AG04450 (cell line): ENCODE results near the gene SLC35F1. TPM values are rescaled to one million over a fixed set of nuclear protein-coding genes. Genes with fewer than 3 reads are reported as not detected.

Source experiments
- CTCF ChIA-PET: fragments of 300-600, 350-600 bp; formaldehyde crosslinking; extraction: SDS; loops from one replicate; lab custom pipeline; 2022; ENCODE audit warnings: antibody characterized with exemption, inconsistent platforms; lab: Charles Lee
- POLR2A ChIA-PET: fragments of 350-600 bp; formaldehyde crosslinking; extraction: SDS; loops from one replicate; lab custom pipeline; 2021; ENCODE audit warnings: antibody characterized with exemption, inconsistent platforms; lab: Yijun Ruan, JAX
- DNase-seq: peaks from one replicate; pipeline ENCODE4 v3.0.0-alpha.2; 2011; ENCODE audit warnings: low read depth, low spot score
- H3K27ac ChIP-seq: one replicate; pipeline ENCODE4 v1.5.1; 2012; ENCODE audit warnings: low read depth, low read length, control low read depth
- H3K27me3 ChIP-seq: one replicate; pipeline ENCODE4 v1.6.0; 2012; ENCODE audit warnings: low read length; ENCODE audit not compliant: control insufficient read depth, insufficient read depth
- H3K4me3 ChIP-seq: 2 replicates; pipeline ENCODE4 v1.5.1; 2011; ENCODE audit warnings: mild to moderate bottlenecking, low read depth, low read length, control low read depth
- H3K9me3 ChIP-seq: 2 replicates; pipeline ENCODE4 v1.5.1; 2012; ENCODE audit warnings: low read length; ENCODE audit not compliant: control insufficient read depth, insufficient read depth
- CTCF ChIP-seq: IDR thresholded peaks from 2 replicates; pipeline ENCODE4 v1.5.1; 2011; ENCODE audit warnings: low read depth, low read length, control low read depth, inconsistent platforms
- polyA plus RNA-seq: library from polyadenylated mRNA; depleted of rRNA; stranded (reverse); fragments of >200 nt; gene quantifications from 2 replicates; pipeline ENCODE4 v1.2.3, GENCODE V29; 2011

The SLC35F1 gene
- polyA plus RNA-seq, 1 experiment, result 0.14 TPM

GRCh38 chr6:118281291-118281690 lies 374.2 kb downstream of the SLC35F1 start:
- POLR2A ChIA-PET, result no interaction called here
- CTCF ChIA-PET, result interaction anchor here (1.5 to 8.2 kb wide), 4 partner anchors 231 to 519 kb away, joined by 3 to 102 read pairs (median 48); no protein-coding TSS in a partner anchor
- peaks cover 7% of the 10 kb centered on the region for H3K27me3 ChIP-seq
- no peak for TF ChIP-seq CTCF
- H3K9me3 ChIP-seq, result no peaks in the 10 kb centered on the region
- no peak overlapping the region for H3K27ac ChIP-seq
- DNase-seq, result no peak
- H3K4me3 ChIP-seq, result no peak overlapping the region

GRCh38 chr6:118283766-118284165 lies 376.7 kb downstream of the SLC35F1 start:
- H3K4me3 ChIP-seq, result no peak overlapping the region
- CTCF ChIA-PET, result interaction anchor here (0.6 to 8.2 kb wide), 54 partner anchors 9 to 846 kb away, joined by 3 to 102 read pairs (median 5); partner anchors contain the start of gene PLN

GRCh38 chr6:118284736-118285360 lies 377.8 kb downstream of the SLC35F1 start:
- no peaks in the 10 kb centered on the region for H3K9me3 ChIP-seq
- TF ChIP-seq CTCF, result peak; percentile 73
- ChIA-PET CTCF (interaction anchor here (0.6 to 8.2 kb wide), 51 partner anchors 8 to 844 kb away, joined by 3 to 102 read pairs (median 5); partner anchors contain the start of genes GOPC and PLN), POLR2A (no interaction called here)
- H3K27me3 ChIP-seq, result no peaks in the 10 kb centered on the region
- no peak for DNase-seq
- H3K27ac ChIP-seq, result no peak overlapping the region
- no peak overlapping the region for H3K4me3 ChIP-seq

More at GRCh38 chr6:118283766-118284165, 376.7 kb downstream of the SLC35F1 start:
- peak; percentile 43 for DNase-seq
- POLR2A ChIA-PET, result no interaction called here
- H3K9me3 ChIP-seq, result no peaks in the 10 kb centered on the region
- peaks cover 2% of the 10 kb centered on the region for H3K27me3 ChIP-seq
- peak; percentile 87 for TF ChIP-seq CTCF
- H3K27ac ChIP-seq, result no peak overlapping the region

- no peaks in the 10 kb centered on the region for H3K9me3 ChIP-seq
- DNase-seq, result no peak
- TF ChIP-seq CTCF, result no peak
- POLR2A ChIA-PET, result no interaction called here
- CTCF ChIA-PET, result interaction anchor here (0.6 to 8.2 kb wide), 23 partner anchors 11 to 825 kb away, joined by 3 to 102 read pairs (median 6); no protein-coding TSS in a partner anchor
- no peak overlapping the region for H3K27ac ChIP-seq
- H3K27me3 ChIP-seq, result no peaks in the 10 kb centered on the region
- no peak overlapping the region for H3K4me3 ChIP-seq
These were observed 378.7 kb downstream of the SLC35F1 start for GRCh38 chr6:118285791-118286190.
